ENCODE measurements around the gene PRKACB. TPM values are rescaled to one million over a fixed set of nuclear protein-coding genes. Genes with fewer than 3 reads are reported as not detected.

PRKACB gene
- total RNA-seq, 1 donor from 2014 or later = 23.7 TPM

- Histone ChIP-seq H3K27ac (no peak overlapping the region), H3K36me3 (no peaks in the 10 kb centered on the region), H3K27me3 (no peaks in the 10 kb centered on the region), H3K4me3 (no peak overlapping the region), H3K9me3 (no peaks in the 10 kb centered on the region), H3K4me1 (no peaks in the 10 kb centered on the region)
- no peak for DNase-seq (ENCODE audit: low spot score in 2 of 2)
- intact Hi-C loops (cut with DNase I) = no loop called here
- no peak for TF ChIP-seq CTCF (IDR thresholded peaks at IDR 0.05)
Measured at GRCh38 chr1:84269306-84269705, 125.2 kb downstream of the PRKACB start.

GRCh38 chr1:84271441-84272151, 127.5 kb downstream of the PRKACB start:
- Histone ChIP-seq H3K4me1 (no peaks in the 10 kb centered on the region), H3K27me3 (no peaks in the 10 kb centered on the region), H3K27ac (no peak overlapping the region), H3K9me3 (no peaks in the 10 kb centered on the region), H3K36me3 (no peaks in the 10 kb centered on the region), H3K4me3 (no peak overlapping the region)
- TF ChIP-seq CTCF (IDR thresholded peaks at IDR 0.05) = no peak
- intact Hi-C loops (cut with DNase I) = no loop called here
- no peak for DNase-seq (ENCODE audit: low spot score in 2 of 2)

- intact Hi-C loops (cut with DNase I) = no loop called here
- Histone ChIP-seq H3K9me3 (no peaks in the 10 kb centered on the region), H3K27ac (no peak overlapping the region), H3K27me3 (no peaks in the 10 kb centered on the region), H3K4me3 (no peak overlapping the region), H3K36me3 (no peaks in the 10 kb centered on the region), H3K4me1 (no peaks in the 10 kb centered on the region)
- no peak for TF ChIP-seq CTCF (IDR thresholded peaks at IDR 0.05)
- DNase-seq (ENCODE audit: low spot score in 2 of 2) = no peak
Measured at GRCh38 chr1:84272401-84272800, 128.3 kb downstream of the PRKACB start.

GRCh38 chr1:84277343-84278059, 133.4 kb downstream of the PRKACB start:
- Histone ChIP-seq H3K4me1 (no peaks in the 10 kb centered on the region), H3K27ac (no peak overlapping the region), H3K9me3 (no peaks in the 10 kb centered on the region), H3K4me3 (no peak overlapping the region), H3K36me3 (no peaks in the 10 kb centered on the region), H3K27me3 (no peaks in the 10 kb centered on the region)
- DNase-seq (ENCODE audit: low spot score in 2 of 2) = no peak
- TF ChIP-seq CTCF (IDR thresholded peaks at IDR 0.05) = no peak
- intact Hi-C loops (cut with DNase I) = no loop called here

- no peak overlapping the region for H3K27ac ChIP-seq
- no peaks in the 10 kb centered on the region for H3K36me3 ChIP-seq
- H3K4me1 ChIP-seq = no peaks in the 10 kb centered on the region
- intact Hi-C loops (cut with DNase I) = no loop called here
- DNase-seq (ENCODE audit: low spot score in 2 of 2) = no peak
- H3K4me3 ChIP-seq = no peak overlapping the region
- H3K27me3 ChIP-seq = no peaks in the 10 kb centered on the region
- no peak for TF ChIP-seq CTCF (IDR thresholded peaks at IDR 0.05)
- H3K9me3 ChIP-seq = no peaks in the 10 kb centered on the region
Measured at GRCh38 chr1:84278905-84279304, 134.8 kb downstream of the PRKACB start.
